ENCODE measurements around the gene IL27RA. TPM values are rescaled to one million over a fixed set of nuclear protein-coding genes. Genes with fewer than 3 reads are reported as not detected.

IL27RA gene
- total RNA-seq, 2 donors from 2014 or later, result 1.9 to 3.6 TPM

GRCh38 chr19:14093117-14093823, 61.7 kb downstream of the IL27RA start:
- DNase-seq, result no peak
- intact Hi-C loops (cut with DNase I, micrococcal nuclease), result no loop called here
- ATAC-seq, result no peak

DNA sequence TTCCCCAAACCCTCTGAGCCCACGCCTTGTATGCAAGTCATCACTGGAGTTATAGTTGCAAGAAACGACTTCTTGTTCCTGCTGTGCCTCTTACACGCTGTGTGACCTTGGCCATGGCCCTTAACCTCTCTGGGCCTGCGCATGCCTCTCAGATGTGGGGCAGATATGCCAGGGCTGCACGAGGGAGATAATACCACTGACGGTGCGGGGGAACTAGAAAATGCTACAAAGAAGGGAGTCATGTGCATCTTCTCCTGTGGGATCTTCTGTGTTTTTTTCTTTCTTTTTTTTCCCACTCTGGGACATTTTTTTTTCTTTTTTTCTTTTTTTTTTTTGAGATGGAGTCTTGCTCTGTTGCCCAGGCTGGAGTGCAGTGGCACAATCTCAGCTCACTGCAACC, 63.3 kb downstream of the IL27RA start:
- ATAC-seq (no peak), DNase-seq (no peak)
- intact Hi-C loops (cut with DNase I, micrococcal nuclease), result no loop called here

DNA sequence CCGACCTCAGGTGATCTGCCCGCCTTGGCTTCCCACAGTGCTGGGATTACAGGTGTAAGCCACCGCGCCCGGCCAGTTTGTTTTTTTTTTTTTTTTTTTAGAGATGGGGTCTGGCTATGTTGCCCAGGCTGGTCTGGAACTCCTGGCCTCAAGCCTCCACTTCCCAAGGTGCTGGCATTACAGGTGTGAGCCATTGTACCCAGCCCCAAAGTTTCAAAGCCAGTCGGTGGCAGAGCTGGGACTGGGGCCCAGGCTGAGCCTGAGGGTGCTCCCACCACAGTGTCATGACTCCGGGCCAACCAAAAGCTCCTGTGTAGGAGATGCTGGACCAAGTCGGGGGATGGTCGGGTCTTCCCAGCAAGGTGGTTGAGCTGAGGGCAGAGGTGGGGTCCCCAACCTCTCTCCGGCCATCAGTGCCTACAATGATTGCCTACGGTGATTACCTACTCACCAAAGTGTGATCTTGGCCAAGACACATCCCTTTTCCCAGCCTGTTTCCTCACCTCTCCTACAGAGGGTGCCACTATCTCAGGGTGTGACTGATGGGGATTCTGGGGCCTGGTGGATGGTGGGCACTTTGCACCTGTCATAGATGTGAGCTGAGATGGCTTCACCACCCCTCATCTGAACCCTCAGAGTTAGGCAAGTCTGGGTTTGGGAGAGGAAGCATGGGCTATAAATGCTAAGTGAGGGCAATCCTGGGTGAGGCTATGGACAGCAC, 64.9 kb downstream of the IL27RA start:
- no peak for ATAC-seq
- no peak for DNase-seq

GRCh38 chr19:14097532-14098151, 66.1 kb downstream of the IL27RA start:
- intact Hi-C loops (cut with DNase I, micrococcal nuclease), result no loop called here
- peak; percentile 30 for ATAC-seq
- no peak for DNase-seq

More for the DNA sequence above, 64.9 kb downstream of the IL27RA start:
- intact Hi-C loops (cut with DNase I, micrococcal nuclease), result no loop called here

DNA sequence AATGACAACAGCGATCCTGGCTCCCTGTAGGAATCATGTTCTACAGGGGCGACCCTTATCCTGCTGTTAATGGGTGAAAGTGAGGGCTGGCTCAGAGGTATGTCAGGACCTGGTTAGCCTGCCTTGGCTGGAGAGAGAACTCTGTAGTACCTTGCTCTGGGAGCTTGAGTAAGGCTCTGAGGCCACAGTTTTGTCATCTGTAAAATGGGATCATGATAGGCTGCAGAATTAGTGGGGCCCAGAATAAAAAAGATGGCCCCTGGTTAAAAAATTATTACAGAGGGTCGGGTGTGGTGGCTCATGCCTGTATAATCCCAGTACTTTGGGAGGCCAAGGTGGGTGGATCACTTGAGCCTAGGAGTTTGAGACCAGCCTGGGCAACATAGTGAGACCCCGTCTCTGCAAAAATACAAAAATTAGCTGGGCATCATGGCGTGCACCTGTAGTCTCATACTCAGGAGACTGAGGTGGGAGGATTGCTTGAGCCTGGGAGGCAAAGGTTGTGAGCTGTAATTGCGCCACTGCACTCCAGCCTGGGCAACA, 69.5 kb downstream of the IL27RA start:
- ATAC-seq, result no peak

GRCh38 chr19:14102102-14102696, 70.6 kb downstream of the IL27RA start:
- DNase-seq (no peak), ATAC-seq (no peak)
- intact Hi-C loops (cut with DNase I, micrococcal nuclease), result no loop called here

More for the DNA sequence above, 69.5 kb downstream of the IL27RA start:
- DNase-seq, result no peak
- intact Hi-C loops (cut with DNase I, micrococcal nuclease), result no loop called here

GRCh38 chr19:14102756-14103155, 71.2 kb downstream of the IL27RA start:
- DNase-seq, result no peak
- ATAC-seq, result no peak
- intact Hi-C loops (cut with DNase I, micrococcal nuclease), result no loop called here

Other genes with a start within 250 kb of the IL27RA start
- gene ZSWIM4, start 236.3 kb upstream of the IL27RA start, total RNA-seq, result 1 to 10 TPM; 3.0 TPM
- under 1 TPM in 1 of 2 donors, not detected in 1; 0.56 TPM for gene NANOS3, start 154.6 kb upstream of the IL27RA start, total RNA-seq
- gene BRME1, start 125.6 kb upstream of the IL27RA start, total RNA-seq, result 1 to 10 TPM; 7.9 to 9.1 TPM
- 100 to 1,000 TPM in 1 of 2 donors, 10 to 100 TPM in 1; 90.8 to 132 TPM for gene CC2D1A, start 125.6 kb upstream of the IL27RA start, total RNA-seq
- 1 to 10 TPM; 2.7 to 5.3 TPM for gene PODNL1, start 93.3 kb upstream of the IL27RA start, total RNA-seq
- gene DCAF15, start 79.3 kb upstream of the IL27RA start, total RNA-seq, result 10 to 100 TPM; 30.5 to 33.9 TPM
- 10 to 100 TPM; 11.6 to 12.0 TPM for gene RFX1, start 25.4 kb upstream of the IL27RA start, total RNA-seq
- not detected for gene RLN3, start 3.6 kb upstream of the IL27RA start, total RNA-seq
- under 1 TPM; 0.59 to 0.79 TPM for gene PALM3, start 30.3 kb downstream of the IL27RA start, total RNA-seq
- 10 to 100 TPM; 32.9 to 40.3 TPM for gene MISP3, start 41.0 kb downstream of the IL27RA start, total RNA-seq
- gene C19orf67, start 54.0 kb downstream of the IL27RA start, total RNA-seq, result under 1 TPM in 1 of 2 donors, not detected in 1; 0.42 TPM
- 10 to 100 TPM; 45.8 to 51.5 TPM for gene SAMD1, start 59.0 kb downstream of the IL27RA start, total RNA-seq
- gene PRKACA, start 86.0 kb downstream of the IL27RA start, total RNA-seq, result 10 to 100 TPM; 78.8 to 80.1 TPM
- gene ASF1B, start 104.8 kb downstream of the IL27RA start, total RNA-seq, result 10 to 100 TPM in 1 of 2 donors, 1 to 10 TPM in 1; 6.5 to 12.5 TPM
- 10 to 100 TPM; 34.6 to 55.9 TPM for gene ADGRL1, start 174.4 kb downstream of the IL27RA start, total RNA-seq

All from left colon (tissue), 2 donors.